Sigmoid colon (tissue), 7 donors: ENCODE results near the gene MTUS2. TPM values are rescaled to one million over a fixed set of nuclear protein-coding genes. Genes with fewer than 3 reads are reported as not detected.

Experiments
- DNase-seq: peaks from one replicate; pipeline ENCODE4 v3.0.0-alpha.2; 2019
- H3K27ac ChIP-seq, 4 donors: fragments of 200-600 bp; sonication (generic); one replicate each; pipeline ENCODE4 v1.5.1; 2016 to 2019; ENCODE audit warnings: mild to moderate bottlenecking in 1 of 4
- H3K27me3 ChIP-seq, 3 donors: fragments of 200-600 bp; sonication (generic); one replicate each; pipeline ENCODE4 v1.5.1; 2019; ENCODE audit warnings: mild to moderate bottlenecking in 1 of 3
- H3K36me3 ChIP-seq, 4 donors: fragments of 200-600 bp; sonication (generic); one replicate each; pipeline ENCODE4 v1.5.1; 2016 to 2019
- H3K4me1 ChIP-seq, 4 donors: fragments of 200-600 bp; sonication (generic); one replicate each; pipeline ENCODE4 v1.5.1; 2017 to 2019
- H3K4me3 ChIP-seq, 4 donors: fragments of 200-600 bp; sonication (generic); one replicate each; pipeline ENCODE4 v1.5.1; 2017 to 2019; ENCODE audit warnings: mild to moderate bottlenecking in 2 of 4, moderate library complexity in 1 of 4
- H3K9me3 ChIP-seq, 4 donors: fragments of 200-600 bp in 3 of 4; sonication (generic) in 3 of 4; one replicate each; pipeline versions ENCODE4 v1.5.1 to v1.6.1; 2013 to 2019
- CTCF ChIP-seq, 4 experiments: fragments of 450-650 bp in 3 of 4; fragments of 200-600 bp in 1 of 4; IDR thresholded peaks; one replicate each; pipeline ENCODE4 v1.5.1; 2016 to 2019; ENCODE audit warnings: antibody characterized with exemption in 4 of 4, mild to moderate bottlenecking in 3 of 4, moderate library complexity in 2 of 4
- EP300 ChIP-seq, 4 donors: sonication (generic); formaldehyde crosslinking; IDR thresholded peaks; one replicate each; pipeline ENCODE4 v1.6.1; 2017; ENCODE audit warnings: antibody characterized with exemption in 4 of 4
- POLR2A ChIP-seq, 2 donors: fragments of 450-650 bp; IDR thresholded peaks; one replicate each; pipeline ENCODE4 v1.6.1; 2016; ENCODE audit warnings: antibody characterized with exemption in 2 of 2, mild to moderate bottlenecking in 2 of 2, moderate library complexity in 2 of 2
- POLR2AphosphoS5 ChIP-seq, 4 donors: sonication (generic); formaldehyde crosslinking; IDR thresholded peaks; one replicate each; pipeline ENCODE4 v1.6.1; 2017; ENCODE audit warnings: antibody characterized with exemption in 4 of 4
- WGBS, 2 donors: extraction: QIAGEN DNeasy Blood & Tissue Kit; methylation state at CpG; one replicate each; pipeline ENCODE4 v1.1.7; 2013; 5-methylcytosine and 5-hydroxymethylcytosine counted together
- intact Hi-C: fragments of 100-400 bp; cut with DNase I; formaldehyde crosslinking; loops from one replicate; pipeline ENCODE4 v1.15.1; 2023
- polyA plus RNA-seq, 3 donors: library from polyadenylated mRNA; stranded (reverse); fragments of 200-250 nt; gene quantifications; one replicate each; pipeline ENCODE4 v1.2.3, GENCODE V29; 2013
- total RNA-seq, 4 donors: library from RNA; depleted of rRNA; stranded (reverse); fragments of >200 nt; gene quantifications; one replicate each; pipeline ENCODE4 v1.1.0, GENCODE V29; 2016
- donor health status: healthy with polysubstance abuse.
- donor health status: Bipolar disorder and iron deficiency.
- donor health status: healthy.

Gene MTUS2
- total and polyA plus RNA-seq, 7 donors, result 0.23 to 2.2 (median 0.85) TPM; not detected in 1

- H3K9me3 ChIP-seq, result no peaks in the 10 kb centered on the region
- 89 to 91% methylated on average over 8 of the region's 8 CpGs for WGBS, 2 donors
Observed at GRCh38 chr13:29117663-29118062, 297.5 kb downstream of the MTUS2 start.

GRCh38 chr13:29118471-29118870, 298.3 kb downstream of the MTUS2 start:
- Histone ChIP-seq H3K4me3 (no peak overlapping the region), H3K27me3 (no peaks in the 10 kb centered on the region), H3K4me1 (no peaks in the 10 kb centered on the region), H3K9me3 (no peaks in the 10 kb centered on the region), H3K27ac (no peak overlapping the region), H3K36me3 (no peaks in the 10 kb centered on the region)
- intact Hi-C loops, result no loop called here
- DNase-seq, result no peak
- no peak for TF ChIP-seq POLR2A (IDR thresholded peaks at IDR 0.05)
- TF ChIP-seq EP300 (IDR thresholded peaks at IDR 0.05), result no peak
- TF ChIP-seq CTCF (IDR thresholded peaks at IDR 0.05), result no peak
- no peak for TF ChIP-seq POLR2AphosphoS5 (IDR thresholded peaks at IDR 0.05)
- WGBS, 2 donors, result 45 to 51% methylated on average over 1 of the region's 1 CpG

More at GRCh38 chr13:29117663-29118062, 297.5 kb downstream of the MTUS2 start:
- DNase-seq, result no peak
- Histone ChIP-seq H3K4me3 (no peak overlapping the region), H3K27ac (no peak overlapping the region), H3K36me3 (no peaks in the 10 kb centered on the region), H3K4me1 (no peaks in the 10 kb centered on the region), H3K27me3 (no peaks in the 10 kb centered on the region)
- TF ChIP-seq EP300 (IDR thresholded peaks at IDR 0.05) (no peak), CTCF (IDR thresholded peaks at IDR 0.05) (no peak), POLR2AphosphoS5 (IDR thresholded peaks at IDR 0.05) (no peak), POLR2A (IDR thresholded peaks at IDR 0.05) (no peak)
- intact Hi-C loops, result no loop called here

- Histone ChIP-seq H3K4me3 (no peak overlapping the region), H3K36me3 (no peaks in the 10 kb centered on the region), H3K27me3 (no peaks in the 10 kb centered on the region), H3K4me1 (peaks cover 0 to 7% (median 3%) of the 10 kb centered on the region in 4 donors), H3K27ac (peak overlapping the region in 1 of 4 donors; percentile 50), H3K9me3 (no peaks in the 10 kb centered on the region)
- WGBS, 2 donors, result 19 to 42% methylated on average over 5 of the region's 5 CpGs
- TF ChIP-seq POLR2AphosphoS5 (IDR thresholded peaks at IDR 0.05) (no peak), POLR2A (IDR thresholded peaks at IDR 0.05) (no peak), CTCF (IDR thresholded peaks at IDR 0.05) (no peak), EP300 (IDR thresholded peaks at IDR 0.05) (no peak)
- intact Hi-C loops, result no loop called here
- no peak for DNase-seq
Observed at GRCh38 chr13:29125191-29125933, 305.2 kb downstream of the MTUS2 start.

DNA sequence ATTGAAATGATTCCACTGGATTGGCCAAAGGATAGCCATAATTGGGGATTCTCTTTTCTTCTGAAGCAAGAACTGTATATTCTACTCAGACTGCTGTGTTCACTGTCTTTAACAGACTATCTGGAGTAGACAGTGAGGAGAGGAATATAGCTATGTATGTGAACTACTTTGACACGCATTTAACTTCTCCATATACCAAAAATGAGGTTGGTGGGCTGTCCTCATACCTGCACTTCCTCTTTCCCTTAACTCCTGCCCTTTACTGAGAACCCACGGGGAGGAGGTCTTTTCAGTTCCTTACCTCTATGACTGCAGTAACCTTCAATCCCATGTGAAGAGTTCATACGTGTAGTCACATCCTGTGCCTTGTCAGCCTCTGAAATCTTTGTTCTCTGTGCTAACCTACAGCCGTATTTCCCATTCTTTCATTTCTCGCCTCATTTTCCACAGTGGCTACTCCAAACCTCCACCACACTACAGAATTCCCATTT, 305.8 kb downstream of the MTUS2 start:
- TF ChIP-seq POLR2AphosphoS5 (IDR thresholded peaks at IDR 0.05) (no peak), POLR2A (IDR thresholded peaks at IDR 0.05) (no peak), CTCF (IDR thresholded peaks at IDR 0.05) (no peak), EP300 (IDR thresholded peaks at IDR 0.05) (no peak)
- Histone ChIP-seq H3K27ac (peak overlapping the region in 1 of 4 donors; percentile 50), H3K9me3 (no peaks in the 10 kb centered on the region), H3K4me3 (no peak overlapping the region), H3K27me3 (no peaks in the 10 kb centered on the region), H3K36me3 (no peaks in the 10 kb centered on the region), H3K4me1 (peaks cover 0 to 7% (median 3%) of the 10 kb centered on the region in 4 donors)
- WGBS, 2 donors, result 61 to 73% methylated on average over 5 of the region's 5 CpGs
- no peak for DNase-seq
- intact Hi-C loops, result no loop called here
